ENCODE results near the gene TRIM29.

TRIM29 gene

DNA sequence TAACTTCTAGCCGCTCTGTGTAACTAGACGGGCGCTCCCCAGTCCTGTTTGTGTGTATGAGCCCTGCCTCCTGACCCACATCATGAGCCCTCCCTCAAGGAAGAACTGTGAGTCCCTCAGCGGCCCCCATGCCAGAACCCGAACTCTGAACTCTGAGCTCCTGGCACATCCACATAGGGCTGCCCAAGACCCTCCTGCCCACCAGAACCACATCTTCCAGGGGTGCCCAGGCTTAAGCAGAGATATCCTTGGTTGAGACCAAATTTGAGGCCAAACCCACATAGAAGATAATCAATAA, 3.0 kb downstream of the TRIM29 start:
- 84% methylated on average over 5 of the region's 5 CpGs for WGBS, 2 experiments (ENCODE audit: insufficient coverage in 2 of 2)
- H3K9me3 ChIP-seq (ENCODE audit: control insufficient read depth, low read length), result no peaks in the 10 kb centered on the region
- no peak overlapping the region for H3K27ac ChIP-seq (ENCODE audit: low read depth, low read length, severe bottlenecking)
- no peaks in the 10 kb centered on the region for H3K4me1 ChIP-seq (ENCODE audit: control insufficient read depth, insufficient read depth, low read length, poor library complexity, severe bottlenecking)
- no peak overlapping the region for H3K4me3 ChIP-seq (ENCODE audit: extremely low read depth, insufficient read depth, low read length, poor library complexity, severe bottlenecking)
- H3K36me3 ChIP-seq (ENCODE audit: control insufficient read depth, insufficient read depth, low read length), result no peaks in the 10 kb centered on the region

DNA sequence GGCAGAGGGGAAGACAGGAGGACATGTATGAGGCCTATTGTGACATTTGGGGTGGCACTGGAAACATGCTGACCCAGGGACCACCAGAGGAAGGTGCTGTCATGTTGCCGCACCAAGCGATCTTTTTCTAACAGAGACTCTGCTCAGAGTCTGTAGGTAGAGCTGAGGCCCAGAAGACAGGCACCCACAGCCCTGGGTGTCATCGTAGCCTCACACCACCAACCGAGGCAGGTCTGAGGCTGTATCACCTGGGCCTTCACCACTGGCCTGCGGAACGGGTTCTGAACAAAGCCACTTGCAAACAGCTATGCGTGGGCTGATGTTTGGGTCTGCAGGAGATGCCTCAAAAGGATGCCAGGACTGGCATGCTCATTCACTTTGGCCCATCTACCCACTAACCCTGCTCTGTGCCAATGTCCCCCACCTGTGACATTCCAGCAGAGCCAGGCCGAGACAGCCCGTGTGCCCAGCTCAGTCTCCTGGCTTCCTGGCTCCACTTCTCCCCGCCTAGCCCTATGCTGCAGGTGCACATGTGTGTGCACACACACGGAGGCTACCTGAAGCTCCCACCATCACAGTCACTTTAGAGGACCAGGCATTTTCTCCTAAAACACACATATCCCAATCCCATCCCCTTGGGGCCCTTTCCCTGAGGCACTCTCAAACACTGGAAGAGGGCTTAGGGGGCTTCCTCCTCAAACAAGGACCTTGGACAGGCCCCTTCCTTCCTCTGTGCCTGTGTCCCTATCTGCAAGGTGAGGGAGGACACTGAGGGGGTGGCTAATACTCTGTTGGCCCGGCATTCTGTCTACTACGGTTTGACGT, 3.6 kb downstream of the TRIM29 start:
- Histone ChIP-seq H3K9me3 (ENCODE audit: control insufficient read depth, low read length) (no peaks in the 10 kb centered on the region), H3K4me3 (ENCODE audit: extremely low read depth, insufficient read depth, low read length, poor library complexity, severe bottlenecking) (no peak overlapping the region), H3K4me1 (ENCODE audit: control insufficient read depth, insufficient read depth, low read length, poor library complexity, severe bottlenecking) (peaks cover 4% of the 10 kb centered on the region), H3K27ac (ENCODE audit: low read depth, low read length, severe bottlenecking) (no peak overlapping the region), H3K36me3 (ENCODE audit: control insufficient read depth, insufficient read depth, low read length) (no peaks in the 10 kb centered on the region)
- 92 to 95% methylated on average over 12 to 13 of the region's 14 CpGs for WGBS, 2 experiments (ENCODE audit: insufficient coverage in 2 of 2)

DNA sequence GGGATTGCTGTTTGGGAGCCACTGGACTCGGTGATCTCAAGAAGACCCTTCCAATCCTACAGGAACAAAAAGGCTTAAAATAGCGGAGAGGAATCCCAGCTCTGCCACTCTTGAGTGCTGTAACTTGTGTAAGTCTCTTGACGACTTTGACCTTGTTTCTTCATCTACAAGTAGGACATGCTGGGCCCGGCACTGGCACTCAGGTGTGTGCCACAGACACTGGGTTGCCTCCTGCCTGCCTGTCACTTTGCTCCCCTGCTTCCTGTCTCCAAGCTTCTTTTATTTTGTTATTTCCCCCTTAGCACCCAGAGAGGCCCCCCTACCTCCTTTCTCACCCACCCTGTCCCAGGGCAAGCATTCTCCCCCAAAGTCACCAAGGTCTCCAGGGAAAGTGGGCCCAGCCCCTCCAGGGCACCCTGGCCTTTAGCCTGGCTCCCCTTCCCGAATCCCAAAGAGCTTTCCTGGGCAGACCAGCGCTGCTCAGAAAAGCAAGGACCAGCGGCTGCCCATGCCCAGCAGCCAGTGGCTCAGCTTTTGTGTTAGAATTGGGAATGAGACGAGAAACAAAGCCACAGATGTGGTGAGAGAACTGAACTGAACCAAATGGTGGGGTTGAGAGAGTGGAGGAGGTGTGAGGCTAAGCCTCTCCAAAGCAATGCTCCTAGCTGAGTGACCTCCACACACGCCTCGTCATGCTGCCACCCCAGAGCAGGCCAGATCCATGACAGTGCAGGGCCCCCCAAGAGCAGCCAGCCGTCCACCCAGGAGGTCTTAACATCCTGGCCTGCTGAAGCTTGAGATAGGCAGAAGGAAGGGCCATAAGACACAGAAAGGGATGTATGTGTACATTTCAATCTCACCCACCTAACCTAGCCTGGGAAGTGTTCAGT, 4.5 kb downstream of the TRIM29 start:
- Histone ChIP-seq H3K36me3 (ENCODE audit: control insufficient read depth, insufficient read depth, low read length) (no peaks in the 10 kb centered on the region), H3K4me3 (ENCODE audit: extremely low read depth, insufficient read depth, low read length, poor library complexity, severe bottlenecking) (no peak overlapping the region), H3K4me1 (ENCODE audit: control insufficient read depth, insufficient read depth, low read length, poor library complexity, severe bottlenecking) (peaks cover 4% of the 10 kb centered on the region), H3K27ac (ENCODE audit: low read depth, low read length, severe bottlenecking) (no peak overlapping the region), H3K9me3 (ENCODE audit: control insufficient read depth, low read length) (no peaks in the 10 kb centered on the region)
- 90 to 91% methylated on average over 10 of the region's 11 CpGs for WGBS, 2 experiments (ENCODE audit: insufficient coverage in 2 of 2)

DNA sequence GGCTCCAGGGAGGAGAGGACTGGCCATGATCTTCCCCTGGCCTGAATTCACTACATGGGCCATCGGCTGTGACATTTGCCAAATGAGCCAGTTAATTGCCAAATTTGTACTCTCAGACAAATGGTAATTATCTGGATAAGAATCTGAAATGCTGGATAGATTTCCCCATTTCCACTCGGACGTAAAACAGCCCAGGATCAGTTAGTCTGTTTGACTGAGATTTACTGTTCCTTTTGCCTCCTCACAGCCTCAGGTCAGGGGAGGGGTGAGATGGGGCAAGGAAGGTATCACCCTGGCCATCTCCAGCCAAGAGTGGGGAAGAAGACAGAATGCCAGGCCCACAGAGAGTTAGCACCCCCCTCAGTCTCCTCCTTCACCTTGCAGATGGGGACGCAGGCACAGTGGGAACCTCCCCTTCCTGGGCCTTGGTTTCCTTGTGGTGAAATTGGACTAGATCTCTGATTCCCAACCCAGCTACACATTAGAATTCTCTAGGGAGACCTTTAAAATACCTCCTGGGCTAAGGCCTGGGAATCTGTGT, 5.2 kb downstream of the TRIM29 start:
- no peak overlapping the region for H3K27ac ChIP-seq (ENCODE audit: low read depth, low read length, severe bottlenecking)
- H3K4me1 ChIP-seq (ENCODE audit: control insufficient read depth, insufficient read depth, low read length, poor library complexity, severe bottlenecking), result peaks cover 4% of the 10 kb centered on the region
- no peak overlapping the region for H3K4me3 ChIP-seq (ENCODE audit: extremely low read depth, insufficient read depth, low read length, poor library complexity, severe bottlenecking)
- no peaks in the 10 kb centered on the region for H3K9me3 ChIP-seq (ENCODE audit: control insufficient read depth, low read length)
- H3K36me3 ChIP-seq (ENCODE audit: control insufficient read depth, insufficient read depth, low read length), result no peaks in the 10 kb centered on the region
- 91 to 100% methylated on average over 1 of the region's 4 CpGs for WGBS, 2 experiments (ENCODE audit: insufficient coverage in 2 of 2)

DNA sequence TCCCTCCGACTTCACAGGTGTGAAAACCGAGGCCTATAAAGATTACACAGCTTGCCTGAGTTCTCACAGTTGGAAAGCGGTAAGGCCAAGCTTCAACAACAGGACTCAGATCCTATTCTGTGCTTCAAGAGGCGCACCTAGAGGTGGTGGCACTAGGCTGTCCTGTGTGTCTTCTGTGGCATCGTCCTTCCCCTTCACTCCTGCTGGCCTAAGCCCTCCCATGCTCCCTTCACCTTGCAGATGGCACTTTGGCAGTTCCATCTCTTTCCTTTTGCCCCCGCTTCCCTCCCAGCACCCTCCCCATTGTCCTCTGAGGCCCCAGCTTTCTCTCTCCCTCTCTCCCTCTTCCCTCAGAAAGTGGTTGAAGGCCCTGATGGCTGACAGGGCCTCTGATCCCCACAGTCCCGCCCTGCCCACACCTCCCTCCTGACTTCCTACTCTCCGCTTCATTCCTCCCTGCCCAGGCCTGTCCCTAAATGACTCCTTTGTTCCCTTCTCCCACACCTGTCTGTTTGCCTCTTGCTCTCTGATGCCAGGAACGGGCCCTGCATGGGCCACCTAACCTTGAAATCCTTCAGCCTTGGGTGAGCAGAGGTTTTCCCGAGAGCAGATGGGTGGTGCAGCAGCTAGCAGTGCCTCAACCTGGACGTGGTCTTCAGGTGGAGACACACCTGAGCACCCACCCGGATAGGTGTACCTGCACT, 5.8 kb downstream of the TRIM29 start:
- no peaks in the 10 kb centered on the region for H3K9me3 ChIP-seq (ENCODE audit: control insufficient read depth, low read length)
- 78 to 80% methylated on average over 12 of the region's 12 CpGs for WGBS, 2 experiments (ENCODE audit: insufficient coverage in 2 of 2)
- no peak overlapping the region for H3K4me3 ChIP-seq (ENCODE audit: extremely low read depth, insufficient read depth, low read length, poor library complexity, severe bottlenecking)
- no peak overlapping the region for H3K27ac ChIP-seq (ENCODE audit: low read depth, low read length, severe bottlenecking)
- H3K4me1 ChIP-seq (ENCODE audit: control insufficient read depth, insufficient read depth, low read length, poor library complexity, severe bottlenecking), result peaks cover 4% of the 10 kb centered on the region
- H3K36me3 ChIP-seq (ENCODE audit: control insufficient read depth, insufficient read depth, low read length), result no peaks in the 10 kb centered on the region

DNA sequence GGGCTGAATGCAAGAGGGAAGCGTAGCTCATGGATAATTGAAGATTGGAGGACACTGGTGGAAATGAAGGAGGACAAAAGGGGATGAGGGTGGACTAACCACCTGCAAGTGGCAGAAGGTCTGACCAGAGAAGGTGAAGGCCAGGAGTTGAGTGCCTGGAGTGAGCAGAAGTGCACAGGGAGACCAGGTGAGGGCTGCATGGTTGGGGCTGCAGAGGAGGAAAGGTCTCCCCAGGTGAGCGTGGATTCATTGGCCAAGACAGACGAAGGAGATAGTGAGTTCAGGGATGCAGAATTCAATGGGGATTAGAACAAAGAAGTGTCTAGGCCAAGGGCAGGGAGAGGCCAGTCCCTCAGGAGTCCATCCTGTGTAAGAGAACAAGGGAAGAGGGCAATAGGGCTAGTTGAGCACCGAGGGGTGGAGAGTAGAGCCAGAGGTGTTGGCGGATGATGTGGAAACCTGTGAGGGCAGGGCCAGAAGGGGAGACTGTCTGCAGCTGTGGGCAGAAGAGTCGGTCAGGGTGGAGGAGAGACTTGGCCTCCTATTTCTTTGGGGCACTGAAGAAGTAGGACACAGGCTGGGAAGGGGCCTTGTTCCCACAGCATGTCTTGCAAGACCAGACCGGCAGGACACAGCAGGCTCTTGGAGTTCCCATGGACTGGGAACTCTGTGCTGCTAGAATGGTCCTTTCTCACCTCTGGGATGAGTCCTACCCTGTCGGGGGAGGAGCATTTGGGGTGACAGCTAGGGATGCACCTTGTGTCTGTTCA, 6.7 kb downstream of the TRIM29 start:
- Histone ChIP-seq H3K4me3 (ENCODE audit: extremely low read depth, insufficient read depth, low read length, poor library complexity, severe bottlenecking) (no peak overlapping the region), H3K36me3 (ENCODE audit: control insufficient read depth, insufficient read depth, low read length) (no peaks in the 10 kb centered on the region), H3K27ac (ENCODE audit: low read depth, low read length, severe bottlenecking) (no peak overlapping the region), H3K4me1 (ENCODE audit: control insufficient read depth, insufficient read depth, low read length, poor library complexity, severe bottlenecking) (peaks cover 4% of the 10 kb centered on the region), H3K9me3 (ENCODE audit: control insufficient read depth, low read length) (no peaks in the 10 kb centered on the region)
- 94 to 97% methylated on average over 6 to 8 of the region's 8 CpGs for WGBS, 2 experiments (ENCODE audit: insufficient coverage in 2 of 2)

DNA sequence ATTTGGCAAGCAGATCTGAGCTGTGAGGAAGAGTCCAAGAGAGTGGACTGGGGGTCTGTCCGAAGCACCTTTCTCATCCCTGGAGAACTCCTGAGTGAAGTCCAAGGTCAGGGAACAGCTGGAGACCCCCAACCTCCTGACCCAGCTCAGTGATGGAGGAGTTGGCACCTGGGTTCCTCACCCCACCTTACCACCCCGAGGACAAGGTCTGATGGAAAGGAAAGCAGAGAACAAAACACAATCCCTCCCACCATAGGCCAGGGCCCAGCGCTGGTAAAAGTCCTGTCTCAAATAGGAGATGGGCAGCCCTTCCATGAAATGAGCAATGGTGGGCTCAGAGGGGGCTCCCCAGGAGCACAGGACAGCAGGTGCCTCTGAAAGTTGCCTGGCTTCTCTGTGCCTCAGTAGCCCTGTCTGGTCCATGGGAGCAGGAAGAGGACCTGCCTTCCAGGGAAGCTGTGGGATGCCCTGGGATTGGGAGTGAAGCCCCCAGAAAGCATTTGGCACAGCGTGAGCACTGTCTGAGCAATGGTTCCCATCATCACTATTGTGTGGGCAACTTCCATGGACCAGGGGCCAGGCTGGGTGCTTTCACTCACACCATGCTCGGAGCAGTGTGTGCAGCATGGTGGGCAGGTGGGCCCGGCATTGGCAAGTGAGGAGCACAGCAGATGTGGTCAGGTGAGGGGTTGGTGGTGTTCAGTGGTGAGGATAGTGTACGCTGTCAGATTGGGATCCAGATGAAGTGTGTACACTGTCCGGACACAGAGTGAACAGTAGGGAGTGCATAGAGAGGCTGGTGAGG, 7.5 kb downstream of the TRIM29 start:
- Histone ChIP-seq H3K4me1 (ENCODE audit: control insufficient read depth, insufficient read depth, low read length, poor library complexity, severe bottlenecking) (peaks cover 4% of the 10 kb centered on the region), H3K36me3 (ENCODE audit: control insufficient read depth, insufficient read depth, low read length) (no peaks in the 10 kb centered on the region), H3K27ac (ENCODE audit: low read depth, low read length, severe bottlenecking) (no peak overlapping the region), H3K4me3 (ENCODE audit: extremely low read depth, insufficient read depth, low read length, poor library complexity, severe bottlenecking) (no peak overlapping the region), H3K9me3 (ENCODE audit: control insufficient read depth, low read length) (no peaks in the 10 kb centered on the region)
- WGBS, 2 experiments (ENCODE audit: insufficient coverage in 2 of 2), result 92 to 95% methylated on average over 5 to 6 of the region's 8 CpGs

DNA sequence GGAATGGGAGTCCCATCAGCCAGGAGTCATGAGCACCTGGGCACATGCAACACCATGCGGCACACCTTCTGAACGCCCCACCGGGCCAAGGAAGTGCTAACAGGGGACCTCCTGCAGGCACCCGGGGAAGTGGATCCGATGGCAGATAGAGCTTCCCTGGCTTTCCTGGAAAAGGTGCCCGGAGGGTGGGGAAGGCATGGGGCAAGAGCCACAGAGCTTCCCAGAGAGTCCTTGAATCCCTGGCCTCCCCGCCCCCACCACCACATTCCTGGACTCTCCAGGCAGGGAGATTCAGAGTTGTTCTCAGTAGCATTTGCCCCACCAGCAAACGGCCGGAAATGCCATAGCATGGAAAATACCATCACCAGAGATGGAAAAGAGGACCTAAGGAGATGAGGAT, 8.3 kb downstream of the TRIM29 start:
- peaks cover 7% of the 10 kb centered on the region for H3K4me1 ChIP-seq (ENCODE audit: control insufficient read depth, insufficient read depth, low read length, poor library complexity, severe bottlenecking)
- 84 to 93% methylated on average over 7 to 8 of the region's 9 CpGs for WGBS, 2 experiments (ENCODE audit: insufficient coverage in 2 of 2)
- H3K27ac ChIP-seq (ENCODE audit: low read depth, low read length, severe bottlenecking), result no peak overlapping the region
- no peaks in the 10 kb centered on the region for H3K36me3 ChIP-seq (ENCODE audit: control insufficient read depth, insufficient read depth, low read length)
- H3K9me3 ChIP-seq (ENCODE audit: control insufficient read depth, low read length), result no peaks in the 10 kb centered on the region
- no peak overlapping the region for H3K4me3 ChIP-seq (ENCODE audit: extremely low read depth, insufficient read depth, low read length, poor library complexity, severe bottlenecking)

DNA sequence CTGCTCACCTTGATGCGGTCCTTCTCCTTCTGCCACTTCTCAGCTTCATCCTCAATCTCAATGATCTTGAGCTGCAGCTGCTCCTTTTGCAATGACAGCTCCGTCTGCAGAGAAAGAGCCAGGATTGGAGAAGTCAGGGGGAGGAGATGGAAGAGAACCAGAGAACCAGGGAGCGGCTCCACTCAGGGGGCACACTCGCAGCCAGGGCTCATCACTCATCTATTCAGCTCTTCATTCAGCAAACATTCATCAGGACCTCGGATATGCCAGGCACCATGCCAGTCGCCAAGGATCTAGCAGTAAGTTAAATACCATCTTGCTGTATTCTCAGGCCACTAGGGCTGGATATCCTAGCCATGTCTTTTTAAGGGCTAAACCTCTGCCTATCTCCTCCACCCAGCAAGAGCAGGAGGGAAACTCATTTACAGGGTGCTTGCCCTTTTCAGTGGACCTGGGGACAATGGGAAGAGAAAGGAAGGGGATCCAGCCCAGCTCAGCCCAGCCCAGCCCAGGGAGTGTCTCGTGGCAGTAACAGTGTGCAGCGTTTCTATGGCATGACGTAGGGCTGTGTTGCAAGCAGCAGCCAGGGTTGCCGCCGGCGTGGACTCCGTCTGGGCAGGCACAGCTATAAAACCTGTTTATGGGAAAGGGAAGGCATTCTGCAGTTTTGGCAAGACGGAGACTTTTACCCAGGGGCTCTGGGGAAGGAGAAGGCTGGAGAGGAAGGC, 9.4 kb downstream of the TRIM29 start:
- Histone ChIP-seq H3K4me3 (ENCODE audit: extremely low read depth, insufficient read depth, low read length, poor library complexity, severe bottlenecking) (no peak overlapping the region), H3K27ac (ENCODE audit: low read depth, low read length, severe bottlenecking) (no peak overlapping the region), H3K4me1 (ENCODE audit: control insufficient read depth, insufficient read depth, low read length, poor library complexity, severe bottlenecking) (peaks cover 12% of the 10 kb centered on the region), H3K9me3 (ENCODE audit: control insufficient read depth, low read length) (no peaks in the 10 kb centered on the region), H3K36me3 (ENCODE audit: control insufficient read depth, insufficient read depth, low read length) (no peaks in the 10 kb centered on the region)
- 84 to 87% methylated on average over 11 to 12 of the region's 14 CpGs for WGBS, 2 experiments (ENCODE audit: insufficient coverage in 2 of 2)

Measured in mesodermal cell (in vitro differentiated cells).